Osteoblast (primary cell): Measurements from ENCODE around the gene CABP7. TPM values are rescaled to one million over a fixed set of nuclear protein-coding genes. Genes with fewer than 3 reads are reported as not detected.

Source experiments
- DNase-seq: peaks from one replicate; pipeline ENCODE4 v3.0.0; 2011; ENCODE audit warnings: low spot score, mixed read lengths; ENCODE audit not compliant: insufficient read length; ENCODE audit errors: missing footprints
- H2AFZ ChIP-seq: 2 replicates; pipeline ENCODE4 v1.6.0; 2011; ENCODE audit warnings: mild to moderate bottlenecking, low read length
- H3K27ac ChIP-seq: 2 replicates; pipeline ENCODE4 v1.5.1; 2011; ENCODE audit warnings: mild to moderate bottlenecking, low read depth, low read length, moderate library complexity
- H3K27me3 ChIP-seq: 2 replicates; pipeline ENCODE4 v1.6.0; 2012; ENCODE audit warnings: mild to moderate bottlenecking, control low read depth, inconsistent platforms, low read length, moderate library complexity; ENCODE audit not compliant: insufficient read depth
- H3K36me3 ChIP-seq: 2 replicates; pipeline ENCODE4 v1.5.1; 2011; ENCODE audit warnings: mild to moderate bottlenecking, low read length, control low read depth, moderate library complexity; ENCODE audit not compliant: insufficient read depth
- H3K4me1 ChIP-seq: 2 replicates; pipeline ENCODE4 v1.5.1; 2011; ENCODE audit warnings: mild to moderate bottlenecking, low read length, control low read depth, moderate library complexity; ENCODE audit not compliant: insufficient read depth
- H3K4me2 ChIP-seq: 2 replicates; pipeline ENCODE4 v1.6.0; 2011; ENCODE audit warnings: mild to moderate bottlenecking, low read length; ENCODE audit not compliant: insufficient read depth
- H3K4me3 ChIP-seq: fragments of 200-600 bp; sonication (generic); 3 replicates; pipeline ENCODE4 v1.5.1; 2012; ENCODE audit warnings: mild to moderate bottlenecking, low read length, inconsistent platforms; ENCODE audit not compliant: insufficient read depth
- H3K79me2 ChIP-seq: 2 replicates; pipeline ENCODE4 v1.6.0; 2012; ENCODE audit warnings: mild to moderate bottlenecking, low read length, control low read depth, inconsistent platforms; ENCODE audit not compliant: insufficient read depth
- H3K9me3 ChIP-seq: 2 replicates; pipeline ENCODE4 v1.5.1; 2011; ENCODE audit warnings: low read depth, low read length, control low read depth
- H4K20me1 ChIP-seq: 2 replicates; pipeline ENCODE4 v1.6.0; 2012; ENCODE audit warnings: mild to moderate bottlenecking, low read length, control low read depth; ENCODE audit not compliant: insufficient read depth
- total RNA-seq: library from RNA; depleted of rRNA; stranded (reverse); fragments of >200 nt; gene quantifications from 2 replicates; pipeline ENCODE4 v1.2.3, GENCODE V29; 2012
- TF ChIP-seq, protein P1 (sequence below): IDR thresholded peaks from 2 replicates; pipeline ENCODE4 v1.5.1; 2011; ENCODE audit warnings: mild to moderate bottlenecking, low read depth, low read length, moderate library complexity; ENCODE audit errors: extremely low read depth

The CABP7 gene
- total RNA-seq = not detected in 2 replicates

DNA sequence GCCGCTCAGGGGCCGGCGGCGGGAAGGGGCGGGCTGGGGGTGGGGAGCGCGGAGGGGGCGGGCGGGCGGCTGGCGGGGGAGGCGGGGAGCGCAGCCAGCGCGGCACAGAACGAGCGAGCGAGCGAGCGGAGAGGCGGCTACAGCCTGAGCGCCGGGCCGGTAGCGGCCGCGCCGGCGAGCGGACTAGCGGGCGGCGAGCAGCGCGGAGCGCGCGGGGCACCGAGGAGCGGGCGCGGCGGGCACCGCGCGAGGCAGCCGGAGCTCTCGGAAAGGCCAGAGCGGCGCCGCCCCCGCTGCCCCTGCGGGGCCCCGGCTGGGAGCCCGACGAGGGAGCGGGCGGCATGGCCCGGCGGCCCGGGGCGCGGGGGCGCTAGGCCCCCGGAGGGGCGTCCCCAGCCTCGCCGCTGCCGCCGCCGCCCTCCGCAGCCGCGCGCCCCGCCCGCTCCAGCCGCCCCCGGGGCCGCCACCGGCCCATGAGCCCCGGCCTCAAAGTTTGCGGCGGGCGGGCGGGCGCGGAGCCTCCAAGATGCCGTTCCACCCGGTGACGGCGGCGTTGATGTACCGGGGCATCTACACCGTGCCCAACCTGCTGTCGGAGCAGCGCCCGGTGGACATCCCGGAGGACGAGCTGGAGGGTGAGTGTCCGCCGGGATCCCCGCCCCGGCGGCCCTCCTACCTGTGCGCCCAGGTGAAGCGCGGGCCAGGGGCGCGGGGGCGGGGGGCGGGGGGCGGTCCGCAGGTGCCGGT, at the start of gene CABP7:
Gene CABP7, plus strand, starts transcription at position 105 of the 747 bp plus-strand sequence. Its CDS starts 422 bp downstream, at position 527.
- H3K4me2 ChIP-seq = no peak within 1 kb of the TSS
- DNase-seq = no peak
- H3K27me3 ChIP-seq = peaks cover 43% of the 10 kb centered on the region
- no peaks in the 10 kb centered on the region for H4K20me1 ChIP-seq
- no peaks in the 10 kb centered on the region for H3K79me2 ChIP-seq
- H3K36me3 ChIP-seq = no peaks in the 10 kb centered on the region
- H3K4me1 ChIP-seq = no peaks in the 10 kb centered on the region
- no peaks in the 10 kb centered on the region for H3K9me3 ChIP-seq
- H3K27ac ChIP-seq = no peak within 1 kb of the TSS
- TF ChIP-seq, protein P1, sequence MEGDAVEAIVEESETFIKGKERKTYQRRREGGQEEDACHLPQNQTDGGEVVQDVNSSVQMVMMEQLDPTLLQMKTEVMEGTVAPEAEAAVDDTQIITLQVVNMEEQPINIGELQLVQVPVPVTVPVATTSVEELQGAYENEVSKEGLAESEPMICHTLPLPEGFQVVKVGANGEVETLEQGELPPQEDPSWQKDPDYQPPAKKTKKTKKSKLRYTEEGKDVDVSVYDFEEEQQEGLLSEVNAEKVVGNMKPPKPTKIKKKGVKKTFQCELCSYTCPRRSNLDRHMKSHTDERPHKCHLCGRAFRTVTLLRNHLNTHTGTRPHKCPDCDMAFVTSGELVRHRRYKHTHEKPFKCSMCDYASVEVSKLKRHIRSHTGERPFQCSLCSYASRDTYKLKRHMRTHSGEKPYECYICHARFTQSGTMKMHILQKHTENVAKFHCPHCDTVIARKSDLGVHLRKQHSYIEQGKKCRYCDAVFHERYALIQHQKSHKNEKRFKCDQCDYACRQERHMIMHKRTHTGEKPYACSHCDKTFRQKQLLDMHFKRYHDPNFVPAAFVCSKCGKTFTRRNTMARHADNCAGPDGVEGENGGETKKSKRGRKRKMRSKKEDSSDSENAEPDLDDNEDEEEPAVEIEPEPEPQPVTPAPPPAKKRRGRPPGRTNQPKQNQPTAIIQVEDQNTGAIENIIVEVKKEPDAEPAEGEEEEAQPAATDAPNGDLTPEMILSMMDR = no peak
- H2AFZ ChIP-seq = no peak within 1 kb of the TSS
- H3K4me3 ChIP-seq = no peak within 1 kb of the TSS

DNA sequence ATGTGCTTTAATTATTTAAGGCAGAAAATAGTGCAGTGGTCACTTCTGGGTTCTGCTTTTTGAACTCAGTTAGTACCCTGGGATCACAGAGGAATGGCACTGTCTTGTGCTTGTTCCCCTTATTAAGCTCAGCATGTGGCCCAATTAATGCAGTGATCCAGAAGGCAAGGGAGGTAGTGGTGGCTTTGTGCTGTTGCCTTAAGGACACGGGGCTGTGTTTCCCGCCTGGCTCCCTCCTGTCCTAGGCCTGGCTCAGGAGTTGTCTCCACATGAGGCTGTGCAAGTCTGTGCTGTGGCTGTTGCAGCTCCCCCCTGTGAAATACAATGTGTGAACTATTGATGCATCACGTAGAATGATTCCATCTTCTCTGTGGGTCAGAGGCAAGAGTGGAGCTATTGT, 49.2 kb upstream of the CABP7 start:
- H3K9me3 ChIP-seq = no peaks in the 10 kb centered on the region
- H3K27ac ChIP-seq = no peak overlapping the region
- H3K4me2 ChIP-seq = no peak overlapping the region
- TF ChIP-seq, protein P1 = no peak
- H3K36me3 ChIP-seq = peaks cover 77% of the 10 kb centered on the region
- H3K4me1 ChIP-seq = no peaks in the 10 kb centered on the region
- DNase-seq = no peak
- no peaks in the 10 kb centered on the region for H3K79me2 ChIP-seq
- no peaks in the 10 kb centered on the region for H3K27me3 ChIP-seq
- H4K20me1 ChIP-seq = peaks cover 5% of the 10 kb centered on the region
- H3K4me3 ChIP-seq = no peak overlapping the region
- H2AFZ ChIP-seq = no peak overlapping the region

DNA sequence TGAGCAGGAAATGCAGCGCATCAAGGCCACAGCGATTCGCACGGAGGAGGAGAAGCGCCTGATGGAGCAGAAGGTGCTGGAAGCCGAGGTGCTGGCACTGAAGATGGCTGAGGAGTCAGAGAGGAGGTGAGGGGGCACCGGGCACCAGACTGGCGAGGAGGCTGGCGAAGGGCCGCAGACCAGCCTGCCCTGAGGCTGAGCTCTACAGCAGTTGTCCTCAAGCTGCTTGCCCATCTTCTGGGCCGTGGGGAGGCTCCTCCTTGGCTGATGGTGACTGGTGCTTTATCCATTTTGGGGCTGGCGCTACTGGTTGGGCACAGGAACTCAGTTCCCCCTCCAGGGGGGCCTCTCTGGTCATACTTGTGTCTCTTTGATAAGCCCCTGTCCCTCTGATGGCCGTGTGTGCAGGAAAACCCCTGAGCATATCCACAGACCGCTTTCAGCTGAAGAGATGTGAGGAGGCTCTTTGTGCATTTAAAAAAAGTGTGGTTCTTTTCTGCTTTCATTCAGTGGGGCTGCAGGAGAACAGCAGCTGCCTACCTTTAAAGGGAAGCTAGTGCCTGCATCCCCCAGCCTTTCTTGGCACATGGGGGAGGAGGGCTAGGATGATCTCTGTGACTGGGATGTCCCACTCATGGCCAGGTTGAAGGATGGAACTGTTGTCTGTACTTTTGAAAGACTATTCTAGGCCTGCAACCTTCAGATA, 46.3 kb upstream of the CABP7 start:
- Histone ChIP-seq H3K4me3 (no peak overlapping the region), H3K4me2 (no peak overlapping the region), H4K20me1 (peaks cover 5% of the 10 kb centered on the region), H3K79me2 (no peaks in the 10 kb centered on the region), H3K36me3 (peaks cover 88% of the 10 kb centered on the region), H2AFZ (no peak overlapping the region), H3K4me1 (no peaks in the 10 kb centered on the region), H3K27ac (no peak overlapping the region), H3K9me3 (no peaks in the 10 kb centered on the region), H3K27me3 (no peaks in the 10 kb centered on the region)
- TF ChIP-seq, protein P1 = no peak
- no peak for DNase-seq

DNA sequence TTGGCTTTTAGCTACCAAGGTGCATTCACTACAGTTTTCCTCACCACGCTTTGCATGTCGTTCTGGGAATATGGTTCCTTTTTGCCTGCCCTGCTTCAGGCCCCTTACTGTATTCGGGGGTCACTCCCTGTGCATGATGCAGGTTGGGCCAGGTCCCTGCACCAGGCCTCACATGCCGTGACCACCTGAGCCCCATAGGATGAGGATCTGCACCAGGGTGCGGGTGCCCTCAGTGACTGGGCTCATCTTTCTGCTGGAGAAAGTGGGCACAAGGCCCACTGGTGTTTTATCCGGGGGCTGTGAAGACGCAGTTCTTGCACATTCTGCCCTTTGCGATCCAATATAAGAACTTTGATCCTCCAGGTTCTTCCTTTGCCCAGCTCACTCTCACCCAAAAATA, 45.7 kb upstream of the CABP7 start:
- Histone ChIP-seq H4K20me1 (peaks cover 5% of the 10 kb centered on the region), H3K9me3 (no peaks in the 10 kb centered on the region), H3K4me3 (no peak overlapping the region), H3K27ac (no peak overlapping the region), H3K36me3 (peaks cover 88% of the 10 kb centered on the region), H2AFZ (no peak overlapping the region), H3K4me1 (no peaks in the 10 kb centered on the region), H3K4me2 (no peak overlapping the region), H3K27me3 (no peaks in the 10 kb centered on the region), H3K79me2 (no peaks in the 10 kb centered on the region)
- TF ChIP-seq, protein P1 = no peak
- no peak for DNase-seq
